Kasumi-1 (cell line): ENCODE results near the gene C2CD5.
"Not testable (repeated sequence)": the region's sequence is repeated elsewhere in the genome, so short reads cannot be mapped to it uniquely, and the experiment has no call there.

Source experiments
- DNase-seq, 2 experiments: peaks; one replicate each; lab custom pipeline; 2025; lab: John Stamatoyannopoulos, UW

Gene C2CD5

GRCh38 chr12:22477166-22477893 is 67.0 kb downstream of the C2CD5 start:
- DNase-seq = no peak

GRCh38 chr12:22476133-22476532 is 68.2 kb downstream of the C2CD5 start:
- no peak for DNase-seq

GRCh38 chr12:22474970-22475720 is 69.2 kb downstream of the C2CD5 start:
- peak; percentile 4 to 20 for DNase-seq

GRCh38 chr12:22473212-22473611 is 71.1 kb downstream of the C2CD5 start:
- no peak for DNase-seq

GRCh38 chr12:22467190-22467589 is 77.2 kb downstream of the C2CD5 start:
- DNase-seq = no peak

GRCh38 chr12:22463306-22463705 is 81.0 kb downstream of the C2CD5 start:
- no peak for DNase-seq

GRCh38 chr12:22461786-22462185 is 82.6 kb downstream of the C2CD5 start:
- no peak for DNase-seq

- peak; percentile 79 to 82 for DNase-seq
These were observed 84.4 kb downstream of the C2CD5 start for GRCh38 chr12:22459838-22460490.

- no peak for DNase-seq
These were observed 85.9 kb downstream of the C2CD5 start for GRCh38 chr12:22458298-22458937.

- DNase-seq = no peak
These were observed 87.3 kb downstream of the C2CD5 start for GRCh38 chr12:22457085-22457484.

- DNase-seq = no peak
These were observed 90.8 kb downstream of the C2CD5 start for GRCh38 chr12:22453511-22453910.

GRCh38 chr12:22447223-22447622 is 97.1 kb downstream of the C2CD5 start:
- DNase-seq = no peak

- not testable (repeated sequence) for DNase-seq
These were observed 100.1 kb downstream of the C2CD5 start for GRCh38 chr12:22444317-22444665.

GRCh38 chr12:22443379-22444316 is 100.7 kb downstream of the C2CD5 start:
- peak; percentile 88 to 92 for DNase-seq

GRCh38 chr12:22437031-22437806 is 107.1 kb downstream of the C2CD5 start:
- no peak for DNase-seq

GRCh38 chr12:22435583-22435982 is 108.8 kb downstream of the C2CD5 start:
- DNase-seq = no peak

GRCh38 chr12:22431693-22432251 is 112.6 kb downstream of the C2CD5 start:
- no peak for DNase-seq

- DNase-seq = no peak
These were observed 127.5 kb downstream of the C2CD5 start for GRCh38 chr12:22416801-22417200.

GRCh38 chr12:22415342-22416309 is 128.7 kb downstream of the C2CD5 start:
- no peak for DNase-seq
